ENCODE measurements around the gene MT1HL1. TPM values are rescaled to one million over a fixed set of nuclear protein-coding genes. Genes with fewer than 3 reads are reported as not detected.
"Not testable (repeated sequence)": the region's sequence is repeated elsewhere in the genome, so short reads cannot be mapped to it uniquely, and the experiment has no call there.

Gene MT1HL1
- total RNA-seq, 1 experiment from 2014 or later = not detected

GRCh38 chr1:236975461-236975860 lies 28.8 kb downstream of the MT1HL1 start:
- peaks cover 14% of the 10 kb centered on the region for H3K27me3 ChIP-seq (ENCODE audit: low read length)
- H3K27ac ChIP-seq (ENCODE audit: low read length) = no peak overlapping the region
- TF ChIP-seq, protein P1, sequence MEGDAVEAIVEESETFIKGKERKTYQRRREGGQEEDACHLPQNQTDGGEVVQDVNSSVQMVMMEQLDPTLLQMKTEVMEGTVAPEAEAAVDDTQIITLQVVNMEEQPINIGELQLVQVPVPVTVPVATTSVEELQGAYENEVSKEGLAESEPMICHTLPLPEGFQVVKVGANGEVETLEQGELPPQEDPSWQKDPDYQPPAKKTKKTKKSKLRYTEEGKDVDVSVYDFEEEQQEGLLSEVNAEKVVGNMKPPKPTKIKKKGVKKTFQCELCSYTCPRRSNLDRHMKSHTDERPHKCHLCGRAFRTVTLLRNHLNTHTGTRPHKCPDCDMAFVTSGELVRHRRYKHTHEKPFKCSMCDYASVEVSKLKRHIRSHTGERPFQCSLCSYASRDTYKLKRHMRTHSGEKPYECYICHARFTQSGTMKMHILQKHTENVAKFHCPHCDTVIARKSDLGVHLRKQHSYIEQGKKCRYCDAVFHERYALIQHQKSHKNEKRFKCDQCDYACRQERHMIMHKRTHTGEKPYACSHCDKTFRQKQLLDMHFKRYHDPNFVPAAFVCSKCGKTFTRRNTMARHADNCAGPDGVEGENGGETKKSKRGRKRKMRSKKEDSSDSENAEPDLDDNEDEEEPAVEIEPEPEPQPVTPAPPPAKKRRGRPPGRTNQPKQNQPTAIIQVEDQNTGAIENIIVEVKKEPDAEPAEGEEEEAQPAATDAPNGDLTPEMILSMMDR (conservative IDR thresholded peaks at IDR 0.05; ENCODE audit: low read depth, low read length) = no peak
- TF ChIP-seq EZH2phosphoT487 (IDR thresholded peaks at IDR 0.05; ENCODE audit: borderline replicate concordance, low read length) (no peak), EZH2 (IDR thresholded peaks at IDR 0.05; ENCODE audit: low read length, unreplicated experiment) (no peak)
- H3K9ac ChIP-seq (ENCODE audit: low read length) = no peak overlapping the region
- ATAC-seq (no peak), DNase-seq (no peak)
- no peak overlapping the region for H3K4me3 ChIP-seq (ENCODE audit: low read length)
- no peak overlapping the region for H2AFZ ChIP-seq (ENCODE audit: low read length)
- intact Hi-C loops (cut with micrococcal nuclease) = no loop called here
- no peaks in the 10 kb centered on the region for H4K20me1 ChIP-seq (ENCODE audit: low read length)
- H3K36me3 ChIP-seq (ENCODE audit: low read depth, low read length) = no peaks in the 10 kb centered on the region
- H3K9me2 ChIP-seq (replicated peaks; ENCODE audit: low read length) = no peaks in the 10 kb centered on the region
- BruUV-seq (replicated peaks) = no TSS peak
- POLR2A ChIA-PET (ENCODE audit: unreplicated experiment) = no interaction called here
- H3K9me3 ChIP-seq (ENCODE audit: low read length) = no peaks in the 10 kb centered on the region
- CTCF ChIA-PET = no interaction called here
- no peak overlapping the region for H3K4me2 ChIP-seq (ENCODE audit: low read length)
- no peaks in the 10 kb centered on the region for H3K4me1 ChIP-seq (ENCODE audit: insufficient read depth, low read length)
- H3K79me2 ChIP-seq (ENCODE audit: low read length) = no peaks in the 10 kb centered on the region
- H3F3A ChIP-seq (ENCODE audit: low read length, unreplicated experiment) = no peaks in the 10 kb centered on the region

GRCh38 chr1:236974025-236974424 lies 30.2 kb downstream of the MT1HL1 start:
- ATAC-seq; intact Hi-C loops (cut with micrococcal nuclease); H3K9me2 ChIP-seq (replicated peaks; ENCODE audit: low read length); H3K9ac ChIP-seq (ENCODE audit: low read length); BruUV-seq (replicated peaks); POLR2A ChIA-PET (ENCODE audit: unreplicated experiment); CTCF ChIA-PET; DNase-seq; H3F3A ChIP-seq (ENCODE audit: low read length, unreplicated experiment); H4K20me1 ChIP-seq (ENCODE audit: low read length); H3K4me3 ChIP-seq (ENCODE audit: low read length); H3K79me2 ChIP-seq (ENCODE audit: low read length); H2AFZ ChIP-seq (ENCODE audit: low read length); H3K4me2 ChIP-seq (ENCODE audit: low read length); H3K36me3 ChIP-seq (ENCODE audit: low read depth, low read length); H3K4me1 ChIP-seq (ENCODE audit: insufficient read depth, low read length); H3K27ac ChIP-seq (ENCODE audit: low read length); H3K9me3 ChIP-seq (ENCODE audit: low read length): not testable (repeated sequence)
- peaks cover 14% of the 10 kb centered on the region for H3K27me3 ChIP-seq (ENCODE audit: low read length)

DNA sequence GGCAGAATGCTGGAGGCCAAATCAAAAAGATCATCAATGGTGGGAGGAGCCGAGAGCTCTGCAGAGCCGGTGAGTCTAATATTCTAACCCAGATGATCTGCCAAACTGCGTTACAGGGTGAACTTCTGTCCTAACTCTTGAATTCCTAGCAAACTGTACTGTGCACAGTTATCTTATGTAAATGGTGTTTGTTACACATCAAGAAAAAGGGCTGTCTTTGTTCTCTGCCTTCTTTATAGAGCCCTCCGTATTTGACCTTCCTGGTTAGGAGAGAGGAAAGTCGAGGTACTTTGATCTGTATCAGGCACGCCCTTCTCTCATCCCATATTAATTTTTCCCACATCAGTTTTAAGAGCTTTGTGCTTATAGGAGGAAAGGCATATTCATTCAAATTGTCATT lies 37.6 kb downstream of the MT1HL1 start:
- no peak overlapping the region for H3K4me3 ChIP-seq (ENCODE audit: low read length)
- no peak overlapping the region for H3K4me2 ChIP-seq (ENCODE audit: low read length)
- CTCF ChIA-PET = no interaction called here
- H3K36me3 ChIP-seq (ENCODE audit: low read depth, low read length) = no peaks in the 10 kb centered on the region
- no peak overlapping the region for H2AFZ ChIP-seq (ENCODE audit: low read length)
- H3F3A ChIP-seq (ENCODE audit: low read length, unreplicated experiment) = no peaks in the 10 kb centered on the region
- DNase-seq (no peak), ATAC-seq (no peak)
- H3K9me3 ChIP-seq (ENCODE audit: low read length) = no peaks in the 10 kb centered on the region
- no peak overlapping the region for H3K27ac ChIP-seq (ENCODE audit: low read length)
- POLR2A ChIA-PET (ENCODE audit: unreplicated experiment) = no interaction called here
- no peaks in the 10 kb centered on the region for H3K9me2 ChIP-seq (replicated peaks; ENCODE audit: low read length)
- BruUV-seq (replicated peaks) = no TSS peak
- H3K4me1 ChIP-seq (ENCODE audit: insufficient read depth, low read length) = no peaks in the 10 kb centered on the region
- H3K27me3 ChIP-seq (ENCODE audit: low read length) = peaks cover 16% of the 10 kb centered on the region; the same call in 1 of the 2 replicates
- no peaks in the 10 kb centered on the region for H3K79me2 ChIP-seq (ENCODE audit: low read length)
- no peak overlapping the region for H3K9ac ChIP-seq (ENCODE audit: low read length)
- intact Hi-C loops (cut with micrococcal nuclease) = no loop called here
- H4K20me1 ChIP-seq (ENCODE audit: low read length) = no peaks in the 10 kb centered on the region
- TF ChIP-seq, protein P1 (conservative IDR thresholded peaks at IDR 0.05; ENCODE audit: low read depth, low read length) = no peak
- TF ChIP-seq EZH2phosphoT487 (IDR thresholded peaks at IDR 0.05; ENCODE audit: borderline replicate concordance, low read length) (no peak), EZH2 (IDR thresholded peaks at IDR 0.05; ENCODE audit: low read length, unreplicated experiment) (no peak)

Data from PC-3 (cell line).